ENCODE data around the gene SDHAF3.
A peak's percentile ranks its signal among the peaks of the same experiment; 100 is the strongest.

SDHAF3 gene

GRCh38 chr7:97104719-97105238 lies 12.7 kb upstream of the SDHAF3 start:
- DNase-seq = peak; percentile 80 to 91
- no peak overlapping the region for H2BK120ac ChIP-seq (ENCODE audit: insufficient read depth, low read length, poor library complexity)
- no peak overlapping the region for H2AFZ ChIP-seq (ENCODE audit: insufficient read depth, low read length, poor library complexity)
- no peak overlapping the region for H2AK5ac ChIP-seq (ENCODE audit: low read length)
- H3K4ac ChIP-seq (ENCODE audit: low read depth, low read length) = no peak overlapping the region
- H3K27me3 ChIP-seq (ENCODE audit: insufficient read depth, low read length) = no peaks in the 10 kb centered on the region
- no peaks in the 10 kb centered on the region for H3K4me1 ChIP-seq (ENCODE audit: control insufficient read depth in 1 of 2, insufficient read depth in 2 of 2, low read length in 2 of 2)
- no peaks in the 10 kb centered on the region for H3K9me3 ChIP-seq (ENCODE audit: insufficient read depth, low read depth, low read length)
- H3K14ac ChIP-seq (ENCODE audit: low read length) = no peak overlapping the region
- no peak overlapping the region for H4K12ac ChIP-seq (ENCODE audit: low read depth, low read length)
- no peaks in the 10 kb centered on the region for H3K79me1 ChIP-seq (ENCODE audit: low read length)
- no peak overlapping the region for H3K9ac ChIP-seq (ENCODE audit: low read length)
- no CpG with 5 or more reads among the region's 8 CpGs for WGBS (ENCODE audit: extremely low coverage, insufficient coverage, insufficient read length)
- H3K4me2 ChIP-seq (ENCODE audit: low read length) = no peak overlapping the region
- H2BK5ac ChIP-seq (ENCODE audit: low read depth, low read length, poor library complexity) = no peak overlapping the region
- H3K18ac ChIP-seq (ENCODE audit: low read length) = no peak overlapping the region
- no peak overlapping the region for H3K27ac ChIP-seq (ENCODE audit: low read depth, low read length)
- H4K91ac ChIP-seq (ENCODE audit: low read depth, low read length) = no peak overlapping the region
- H3K23ac ChIP-seq (ENCODE audit: low read length) = no peak overlapping the region
- no peak overlapping the region for H3K4me3 ChIP-seq (ENCODE audit: low read depth, low read length)
- H2BK12ac ChIP-seq (ENCODE audit: low read length) = no peak overlapping the region
- no peaks in the 10 kb centered on the region for H3K36me3 ChIP-seq (ENCODE audit: control insufficient read depth in 1 of 2, insufficient read depth in 2 of 2, low read length in 2 of 2)
- H4K8ac ChIP-seq (ENCODE audit: low read depth, low read length) = no peak overlapping the region
- no peaks in the 10 kb centered on the region for H3K79me2 ChIP-seq (ENCODE audit: control insufficient read depth, insufficient read depth, low read length, poor library complexity)

GRCh38 chr7:97107192-97107800 lies 10.2 kb upstream of the SDHAF3 start:
- Histone ChIP-seq H2AFZ (ENCODE audit: insufficient read depth, low read length, poor library complexity) (no peak overlapping the region), H2AK5ac (ENCODE audit: low read length) (no peak overlapping the region), H3K9ac (ENCODE audit: low read length) (no peak overlapping the region), H3K14ac (ENCODE audit: low read length) (no peak overlapping the region), H3K4ac (ENCODE audit: low read depth, low read length) (no peak overlapping the region), H4K12ac (ENCODE audit: low read depth, low read length) (no peak overlapping the region), H4K8ac (ENCODE audit: low read depth, low read length) (no peak overlapping the region), H3K18ac (ENCODE audit: low read length) (no peak overlapping the region), H3K36me3 (ENCODE audit: control insufficient read depth in 1 of 2, insufficient read depth in 2 of 2, low read length in 2 of 2) (no peaks in the 10 kb centered on the region), H3K23ac (ENCODE audit: low read length) (no peak overlapping the region), H2BK5ac (ENCODE audit: low read depth, low read length, poor library complexity) (no peak overlapping the region), H3K79me1 (ENCODE audit: low read length) (no peaks in the 10 kb centered on the region), H3K4me3 (ENCODE audit: low read depth, low read length) (no peak overlapping the region), H3K4me2 (ENCODE audit: low read length) (no peak overlapping the region), H4K91ac (ENCODE audit: low read depth, low read length) (no peak overlapping the region), H2BK12ac (ENCODE audit: low read length) (no peak overlapping the region), H3K27ac (ENCODE audit: low read depth, low read length) (no peak overlapping the region), H3K79me2 (ENCODE audit: control insufficient read depth, insufficient read depth, low read length, poor library complexity) (no peaks in the 10 kb centered on the region), H3K27me3 (ENCODE audit: insufficient read depth, low read length) (no peaks in the 10 kb centered on the region), H3K9me3 (ENCODE audit: insufficient read depth, low read depth, low read length) (no peaks in the 10 kb centered on the region), H3K4me1 (ENCODE audit: control insufficient read depth in 1 of 2, insufficient read depth in 2 of 2, low read length in 2 of 2) (no peaks in the 10 kb centered on the region), H2BK120ac (ENCODE audit: insufficient read depth, low read length, poor library complexity) (no peak overlapping the region)
- DNase-seq = peak; percentile 18 to 45
- WGBS (ENCODE audit: extremely low coverage, insufficient coverage, insufficient read length) = no CpG with 5 or more reads among the region's 2 CpGs

GRCh38 chr7:97116308-97116707 lies 1.2 kb upstream of the SDHAF3 start:
- Histone ChIP-seq H3K27ac (ENCODE audit: low read depth, low read length) (no peak overlapping the region), H3K4ac (ENCODE audit: low read depth, low read length) (no peak overlapping the region), H3K23ac (ENCODE audit: low read length) (no peak overlapping the region), H2BK120ac (ENCODE audit: insufficient read depth, low read length, poor library complexity) (no peak overlapping the region), H3K14ac (ENCODE audit: low read length) (no peak overlapping the region), H2BK5ac (ENCODE audit: low read depth, low read length, poor library complexity) (no peak overlapping the region), H3K4me1 (ENCODE audit: control insufficient read depth in 1 of 2, insufficient read depth in 2 of 2, low read length in 2 of 2) (peaks cover 0 to 3% of the 10 kb centered on the region in 2 experiments), H3K36me3 (ENCODE audit: control insufficient read depth in 1 of 2, insufficient read depth in 2 of 2, low read length in 2 of 2) (no peaks in the 10 kb centered on the region), H4K8ac (ENCODE audit: low read depth, low read length) (no peak overlapping the region), H3K9ac (ENCODE audit: low read length) (no peak overlapping the region), H3K9me3 (ENCODE audit: insufficient read depth, low read depth, low read length) (no peaks in the 10 kb centered on the region), H2BK12ac (ENCODE audit: low read length) (no peak overlapping the region), H3K4me2 (ENCODE audit: low read length) (no peak overlapping the region), H3K18ac (ENCODE audit: low read length) (no peak overlapping the region), H3K79me2 (ENCODE audit: control insufficient read depth, insufficient read depth, low read length, poor library complexity) (peaks cover 2% of the 10 kb centered on the region), H3K79me1 (ENCODE audit: low read length) (peaks cover 6% of the 10 kb centered on the region), H4K91ac (ENCODE audit: low read depth, low read length) (no peak overlapping the region), H3K4me3 (ENCODE audit: low read depth, low read length) (no peak overlapping the region), H4K12ac (ENCODE audit: low read depth, low read length) (no peak overlapping the region), H3K27me3 (ENCODE audit: insufficient read depth, low read length) (no peaks in the 10 kb centered on the region), H2AK5ac (ENCODE audit: low read length) (no peak overlapping the region), H2AFZ (ENCODE audit: insufficient read depth, low read length, poor library complexity) (no peak overlapping the region)
- no CpG with 5 or more reads among the region's 5 CpGs for WGBS (ENCODE audit: extremely low coverage, insufficient coverage, insufficient read length)
- DNase-seq = no peak

- no CpG with 5 or more reads among the region's 9 CpGs for WGBS (ENCODE audit: extremely low coverage, insufficient coverage, insufficient read length)
- no peak overlapping the region for H3K23ac ChIP-seq (ENCODE audit: low read length)
- peak overlapping the region; percentile 51 for H4K91ac ChIP-seq (ENCODE audit: low read depth, low read length)
- peak overlapping the region; percentile 72 for H3K4me2 ChIP-seq (ENCODE audit: low read length)
- H3K4me3 ChIP-seq (ENCODE audit: low read depth, low read length) = no peak overlapping the region
- H2BK120ac ChIP-seq (ENCODE audit: insufficient read depth, low read length, poor library complexity) = peak overlapping the region; percentile 28
- peak overlapping the region; percentile 5 for H3K4ac ChIP-seq (ENCODE audit: low read depth, low read length)
- peak overlapping the region; percentile 94 for H4K12ac ChIP-seq (ENCODE audit: low read depth, low read length)
- DNase-seq = no peak
- H3K4me1 ChIP-seq (ENCODE audit: control insufficient read depth in 1 of 2, insufficient read depth in 2 of 2, low read length in 2 of 2) = peaks cover 0 to 3% of the 10 kb centered on the region in 2 experiments
- peaks cover 6% of the 10 kb centered on the region for H3K79me1 ChIP-seq (ENCODE audit: low read length)
- H3K14ac ChIP-seq (ENCODE audit: low read length) = peak overlapping the region; percentile 47
- no peak overlapping the region for H3K27ac ChIP-seq (ENCODE audit: low read depth, low read length)
- no peaks in the 10 kb centered on the region for H3K9me3 ChIP-seq (ENCODE audit: insufficient read depth, low read depth, low read length)
- no peak overlapping the region for H3K9ac ChIP-seq (ENCODE audit: low read length)
- H3K36me3 ChIP-seq (ENCODE audit: control insufficient read depth in 1 of 2, insufficient read depth in 2 of 2, low read length in 2 of 2) = no peaks in the 10 kb centered on the region
- peaks cover 2% of the 10 kb centered on the region for H3K79me2 ChIP-seq (ENCODE audit: control insufficient read depth, insufficient read depth, low read length, poor library complexity)
- no peak overlapping the region for H2AK5ac ChIP-seq (ENCODE audit: low read length)
- H4K8ac ChIP-seq (ENCODE audit: low read depth, low read length) = peak overlapping the region; percentile 98
- H2AFZ ChIP-seq (ENCODE audit: insufficient read depth, low read length, poor library complexity) = peak overlapping the region; percentile 89
- H3K18ac ChIP-seq (ENCODE audit: low read length) = peak overlapping the region; percentile 49
- peak overlapping the region; percentile 6 for H2BK5ac ChIP-seq (ENCODE audit: low read depth, low read length, poor library complexity)
- H3K27me3 ChIP-seq (ENCODE audit: insufficient read depth, low read length) = no peaks in the 10 kb centered on the region
- H2BK12ac ChIP-seq (ENCODE audit: low read length) = no peak overlapping the region
Measured at GRCh38 chr7:97117035-97117371, 495 bp upstream of the SDHAF3 start.

Data from trophoblast cell (in vitro differentiated cells and primary cell).